Measurements from ENCODE around the gene GABRD. TPM values are rescaled to one million over a fixed set of nuclear protein-coding genes. Genes with fewer than 3 reads are reported as not detected.
"Not testable (repeated sequence)": the region's sequence is repeated elsewhere in the genome, so short reads cannot be mapped to it uniquely, and the experiment has no call there.

Gene GABRD
- total RNA-seq = not detected in 2 replicates

- intact Hi-C loops (cut with micrococcal nuclease) = no loop called here
These were observed at the start of gene GABRD for GRCh38 chr1:2019172-2019543. Gene GABRD, plus strand, starts transcription at chr1:2019345. Its CDS starts 79 bp downstream, at chr1:2019424.

- intact Hi-C loops (cut with micrococcal nuclease) = no loop called here
These were observed 49.6 kb upstream of the GABRD start for GRCh38 chr1:1969505-1969900.

GRCh38 chr1:1969953-1970716 lies 49.0 kb upstream of the GABRD start:
- intact Hi-C loops (cut with micrococcal nuclease) = no loop called here

- intact Hi-C loops (cut with micrococcal nuclease) = no loop called here
These were observed 48.1 kb upstream of the GABRD start for GRCh38 chr1:1971017-1971416.

GRCh38 chr1:1971688-1972087 lies 47.5 kb upstream of the GABRD start:
- intact Hi-C loops (cut with micrococcal nuclease) = no loop called here

GRCh38 chr1:1972976-1973715 lies 46.0 kb upstream of the GABRD start:
- intact Hi-C loops (cut with micrococcal nuclease) = no loop called here

GRCh38 chr1:1973716-1974642 lies 45.2 kb upstream of the GABRD start:
- intact Hi-C loops (cut with micrococcal nuclease) = no loop called here

- intact Hi-C loops (cut with micrococcal nuclease) = no loop called here
These were observed 44.3 kb upstream of the GABRD start for GRCh38 chr1:1974834-1975233.

- intact Hi-C loops (cut with micrococcal nuclease) = no loop called here
These were observed 43.6 kb upstream of the GABRD start for GRCh38 chr1:1975535-1975934.

- intact Hi-C loops (cut with micrococcal nuclease) = no loop called here
These were observed 43.1 kb upstream of the GABRD start for GRCh38 chr1:1976031-1976430.

GRCh38 chr1:1978108-1978507 lies 41.0 kb upstream of the GABRD start:
- intact Hi-C loops (cut with micrococcal nuclease) = no loop called here

- intact Hi-C loops (cut with micrococcal nuclease) = not testable (repeated sequence)
These were observed 40.3 kb upstream of the GABRD start for GRCh38 chr1:1978690-1979481.

GRCh38 chr1:1979482-1980165 lies 39.5 kb upstream of the GABRD start:
- intact Hi-C loops (cut with micrococcal nuclease) = no loop called here

- intact Hi-C loops (cut with micrococcal nuclease) = no loop called here
These were observed 38.5 kb upstream of the GABRD start for GRCh38 chr1:1980467-1981141.

GRCh38 chr1:1981142-1981500 lies 38.0 kb upstream of the GABRD start:
- intact Hi-C loops (cut with micrococcal nuclease) = no loop called here

- intact Hi-C loops (cut with micrococcal nuclease) = not testable (repeated sequence)
These were observed 37.4 kb upstream of the GABRD start for GRCh38 chr1:1981631-1982327.

GRCh38 chr1:1982379-1983232 lies 36.5 kb upstream of the GABRD start:
- intact Hi-C loops (cut with micrococcal nuclease) = no loop called here

GRCh38 chr1:1984560-1985070 lies 34.5 kb upstream of the GABRD start:
- intact Hi-C loops (cut with micrococcal nuclease) = no loop called here

Data from T-helper 1 cell treated with Interleukin-12 subunit alpha and Interleukin-12 subunit beta and Interleukin-4 antibody, amounts not matched to agents 30 ng/mL and 1 ng/mL, for 36 hours (primary cell).